Measurements from ENCODE around the gene MEI1.
"Not testable (repeated sequence)": the region's sequence is repeated elsewhere in the genome, so short reads cannot be mapped to it uniquely, and the experiment has no call there.

MEI1 gene, protein sequence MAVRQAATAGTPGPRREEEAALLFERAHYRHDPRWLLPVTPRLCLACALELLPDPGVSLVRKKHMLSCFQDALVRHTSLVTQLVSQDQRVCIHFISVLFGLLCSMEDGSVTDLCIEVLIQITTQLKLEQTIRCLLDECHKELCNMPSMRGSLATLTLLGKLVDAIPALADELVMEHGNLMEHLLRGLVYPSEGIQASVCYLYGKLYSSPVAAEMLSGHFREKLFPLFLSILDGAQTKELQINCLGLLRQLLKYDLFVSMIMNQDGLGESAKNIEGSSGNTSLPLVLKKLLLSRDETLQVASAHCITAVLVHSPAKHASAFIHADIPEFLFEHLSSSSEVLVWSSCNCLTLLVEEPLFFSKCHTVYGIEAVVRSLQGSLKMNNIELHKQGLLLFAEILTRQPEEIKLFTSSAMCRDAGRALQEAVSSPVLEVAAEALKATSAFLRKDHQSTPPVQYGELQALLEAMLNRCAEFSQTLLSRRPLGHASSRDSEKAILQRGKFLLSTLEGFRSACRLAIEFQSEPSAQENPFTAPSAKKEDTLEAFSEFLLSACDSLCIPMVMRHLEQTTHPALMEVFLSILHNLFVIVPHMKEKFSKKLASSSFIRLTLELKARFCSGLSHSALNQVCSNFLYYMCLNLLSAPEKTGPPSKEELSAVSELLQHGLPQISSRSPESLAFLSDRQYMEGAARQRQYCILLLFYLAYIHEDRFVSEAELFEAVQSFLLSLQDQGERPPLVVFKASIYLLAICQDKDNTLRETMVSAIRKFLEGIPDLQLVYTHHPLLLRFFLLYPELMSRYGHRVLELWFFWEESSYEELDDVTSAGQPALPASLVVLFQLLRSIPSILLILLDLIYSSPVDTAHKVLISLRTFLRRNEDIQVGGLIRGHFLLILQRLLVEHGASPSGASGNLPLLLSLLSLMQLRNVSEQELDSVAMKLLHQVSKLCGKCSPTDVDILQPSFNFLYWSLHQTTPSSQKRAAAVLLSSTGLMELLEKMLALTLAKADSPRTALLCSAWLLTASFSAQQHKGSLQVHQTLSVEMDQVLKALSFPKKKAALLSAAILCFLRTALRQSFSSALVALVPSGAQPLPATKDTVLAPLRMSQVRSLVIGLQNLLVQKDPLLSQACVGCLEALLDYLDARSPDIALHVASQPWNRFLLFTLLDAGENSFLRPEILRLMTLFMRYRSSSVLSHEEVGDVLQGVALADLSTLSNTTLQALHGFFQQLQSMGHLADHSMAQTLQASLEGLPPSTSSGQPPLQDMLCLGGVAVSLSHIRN

DNA sequence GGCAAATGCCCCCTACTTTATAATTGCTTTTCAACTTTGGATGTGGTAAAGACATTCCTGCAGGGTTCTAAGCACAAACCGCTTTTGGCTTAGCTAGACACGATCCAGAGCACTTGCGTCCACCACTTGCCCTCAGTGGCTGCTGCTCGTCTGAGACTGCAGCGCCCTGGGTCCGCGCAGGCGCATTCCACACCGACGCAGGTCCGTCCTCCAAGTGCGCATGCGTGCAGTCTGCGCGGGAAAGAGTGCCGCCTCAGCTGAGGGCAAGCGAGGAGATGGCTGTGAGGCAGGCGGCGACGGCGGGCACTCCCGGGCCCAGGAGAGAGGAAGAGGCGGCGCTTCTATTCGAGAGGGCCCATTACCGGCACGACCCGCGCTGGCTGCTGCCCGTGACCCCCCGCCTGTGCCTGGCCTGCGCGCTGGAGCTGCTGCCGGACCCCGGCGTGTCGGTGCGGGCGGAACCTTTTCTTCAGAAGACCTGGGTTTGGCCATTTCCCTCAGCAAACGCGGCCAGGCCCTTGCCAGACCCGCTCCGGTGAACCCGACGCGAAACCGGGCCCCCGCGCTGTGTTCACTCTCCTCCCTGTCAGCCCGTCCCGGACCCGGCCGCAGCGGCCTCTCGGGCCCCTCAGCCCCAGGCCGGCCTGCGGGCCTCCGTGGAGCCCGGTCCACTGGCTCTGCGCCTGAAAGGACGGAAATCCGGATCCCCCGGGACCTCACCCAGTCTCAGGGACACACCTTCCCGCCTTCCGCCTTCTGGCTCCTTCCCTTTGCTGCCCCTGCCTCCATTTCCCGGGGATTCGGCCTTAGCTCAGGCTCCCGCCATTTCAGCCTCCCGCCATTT lies at the start of gene MEI1:
Gene MEI1 (plus strand): TSS at position 240 of the 844 bp plus-strand sequence. CDS start 36 bp downstream, at position 276.
- DNase-seq (ENCODE audit: extremely low read depth in 1 of 2, low read depth in 1 of 2), result peak; percentile 78 to 83

DNA sequence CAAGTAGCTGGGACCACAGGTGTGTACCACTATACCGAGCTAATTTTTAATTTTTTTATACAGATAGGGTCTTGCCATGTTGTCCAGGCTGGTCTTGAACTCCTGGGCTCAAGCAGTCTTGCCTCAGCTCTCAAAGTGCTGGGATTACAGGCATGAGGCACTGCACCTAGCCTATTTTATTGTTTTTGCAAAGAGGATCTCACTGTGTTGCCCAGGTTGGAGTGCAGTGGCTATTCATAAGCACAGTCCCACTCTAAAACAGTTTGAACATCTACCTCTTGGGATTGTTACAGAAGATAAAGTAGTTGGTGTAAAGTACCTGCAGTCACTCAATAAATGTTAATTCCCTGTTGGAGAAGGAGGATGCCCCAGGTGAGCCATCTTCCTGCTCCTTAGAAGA lies 49.1 kb upstream of the MEI1 start:
- DNase-seq (ENCODE audit: extremely low read depth in 1 of 2, low read depth in 1 of 2), result no peak

DNA sequence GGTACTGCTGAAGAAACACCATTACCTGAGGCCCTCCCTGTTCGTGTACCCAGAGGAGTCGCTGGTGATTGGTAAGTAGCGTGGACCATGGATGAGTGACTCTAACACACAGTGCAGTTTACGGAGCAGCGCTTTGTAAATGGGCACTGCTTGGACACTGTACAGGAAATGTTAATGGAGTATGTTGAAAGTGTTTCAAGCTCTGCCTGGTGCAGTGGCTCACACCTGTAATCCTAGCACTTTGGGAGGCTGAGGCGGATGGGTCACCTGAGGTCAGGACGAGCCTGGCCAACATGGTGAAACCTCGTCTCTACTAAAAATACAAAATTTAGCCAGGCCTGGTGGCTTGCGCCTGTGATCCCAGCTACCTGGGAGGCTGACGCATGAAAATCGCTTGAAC lies 48.5 kb upstream of the MEI1 start:
- no peak for DNase-seq (ENCODE audit: extremely low read depth in 1 of 2, low read depth in 1 of 2)

DNA sequence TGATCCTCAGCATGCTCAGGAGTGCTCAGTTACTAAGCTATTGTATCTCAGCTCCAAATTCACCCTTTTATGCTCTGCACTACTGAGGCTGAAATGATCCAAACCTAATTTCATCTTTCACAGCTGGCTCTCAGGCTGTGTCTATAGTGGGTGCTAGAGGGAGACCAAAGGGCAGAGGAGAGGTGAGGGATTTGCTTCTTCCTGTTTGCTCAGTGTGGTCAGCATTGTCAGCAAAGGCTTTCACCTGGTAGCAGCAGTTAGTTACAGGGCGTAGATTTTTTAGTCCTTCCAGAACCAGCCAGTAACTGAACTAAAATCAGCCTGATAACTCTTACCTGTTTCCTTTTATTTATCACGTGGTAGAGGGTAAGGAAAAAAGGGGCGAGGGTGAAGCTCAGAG lies 45.0 kb upstream of the MEI1 start:
- no peak for DNase-seq (ENCODE audit: extremely low read depth in 1 of 2, low read depth in 1 of 2)

DNA sequence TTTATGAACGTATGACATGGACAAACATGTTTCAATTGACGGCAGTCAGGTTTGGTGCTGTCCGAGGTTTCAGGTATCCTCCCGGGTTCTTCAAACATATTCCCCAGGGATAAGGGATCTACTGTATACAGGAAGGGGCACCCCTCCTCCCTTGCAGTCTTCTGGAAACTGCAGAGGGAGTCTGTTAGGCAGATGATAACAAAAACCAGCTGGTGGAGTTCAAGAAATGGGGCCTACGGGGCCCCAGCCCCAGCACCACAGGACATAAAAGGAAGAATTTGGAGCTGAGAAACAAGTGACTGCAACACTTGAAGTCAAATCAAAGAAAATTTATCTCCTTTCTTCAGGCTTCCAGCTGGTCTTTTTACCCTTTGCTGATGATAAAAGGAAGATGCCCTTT lies 42.7 kb upstream of the MEI1 start:
- no peak for DNase-seq (ENCODE audit: extremely low read depth in 1 of 2, low read depth in 1 of 2)

DNA sequence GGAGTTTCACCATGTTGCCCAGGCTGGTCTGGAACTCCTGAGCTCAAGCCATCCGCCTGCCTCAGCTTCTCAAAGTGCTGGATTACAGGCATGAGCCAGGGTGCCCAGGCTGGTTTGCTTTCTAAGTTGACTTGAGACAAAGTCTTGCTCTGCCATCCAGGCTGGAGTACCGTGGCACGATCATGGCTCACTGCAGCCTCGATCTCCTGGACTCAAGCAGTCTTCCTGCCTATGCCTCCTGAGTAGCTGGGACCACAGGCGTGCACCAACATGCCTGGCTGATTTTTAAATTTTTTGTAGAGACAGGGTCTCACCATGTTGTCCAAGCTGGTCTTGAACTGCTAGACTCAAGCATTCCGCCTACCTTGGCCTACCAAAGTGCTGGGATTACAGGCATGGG lies 41.6 kb upstream of the MEI1 start:
- no peak for DNase-seq (ENCODE audit: extremely low read depth in 1 of 2, low read depth in 1 of 2)

DNA sequence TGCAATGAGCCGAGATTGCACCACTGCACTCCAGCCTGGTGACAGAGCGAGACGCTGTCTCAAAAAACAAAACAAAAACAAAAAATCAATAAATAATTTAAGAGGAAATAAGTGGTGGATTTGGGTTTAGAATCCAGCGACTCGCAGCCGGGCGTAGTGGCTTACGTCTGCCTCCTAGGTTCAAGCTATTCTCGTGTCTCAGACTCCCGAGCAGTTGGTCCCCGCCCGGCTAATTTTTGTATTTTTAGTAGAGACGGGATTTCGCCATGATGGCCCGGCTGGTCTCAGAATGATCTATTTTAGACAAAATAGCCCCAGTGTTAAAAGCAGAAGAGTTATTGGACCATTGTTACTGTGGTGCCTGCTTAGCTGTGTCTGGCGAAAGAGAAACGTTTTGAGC lies 40.4 kb upstream of the MEI1 start:
- DNase-seq (ENCODE audit: extremely low read depth in 1 of 2, low read depth in 1 of 2), result no peak

DNA sequence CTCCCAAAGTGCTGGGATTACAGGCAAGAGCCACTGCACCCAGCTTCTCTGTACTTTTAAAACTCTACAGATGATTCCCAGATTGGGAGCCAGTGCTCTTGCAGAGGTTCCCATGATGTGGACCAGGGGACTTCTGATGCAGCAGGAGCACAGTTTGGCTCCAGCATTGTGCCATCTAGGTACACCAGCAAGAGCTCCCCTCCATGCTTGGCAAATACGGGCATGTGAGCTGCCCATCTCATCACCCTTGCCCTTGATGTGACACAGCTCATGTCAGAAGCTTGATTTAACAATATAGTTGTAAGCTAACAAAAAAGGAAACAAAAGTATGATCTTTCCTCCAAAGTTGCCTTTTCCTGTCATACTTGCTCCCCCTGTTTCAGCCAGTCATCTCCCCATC lies 39.4 kb upstream of the MEI1 start:
- DNase-seq (ENCODE audit: extremely low read depth in 1 of 2, low read depth in 1 of 2), result no peak

DNA sequence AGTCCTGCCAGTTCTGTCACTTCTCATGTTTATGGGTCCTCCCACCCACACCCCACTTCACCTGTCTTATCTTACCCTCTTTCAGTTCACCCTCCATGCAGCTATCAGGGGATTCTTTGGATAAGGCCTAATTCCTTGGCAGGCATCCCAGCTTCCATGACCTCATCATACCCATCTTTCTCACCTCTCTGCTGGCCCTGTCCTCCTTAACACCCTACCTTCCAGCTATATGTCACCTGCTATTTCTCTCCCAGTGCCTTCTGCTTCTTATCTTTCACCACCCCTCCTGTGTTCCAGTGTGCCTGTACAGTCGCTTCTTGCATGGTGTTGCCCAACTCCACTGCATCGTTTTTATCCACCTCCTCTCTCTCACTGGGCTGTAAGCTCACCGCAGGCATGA lies 38.9 kb upstream of the MEI1 start:
- DNase-seq (ENCODE audit: extremely low read depth in 1 of 2, low read depth in 1 of 2), result no peak

DNA sequence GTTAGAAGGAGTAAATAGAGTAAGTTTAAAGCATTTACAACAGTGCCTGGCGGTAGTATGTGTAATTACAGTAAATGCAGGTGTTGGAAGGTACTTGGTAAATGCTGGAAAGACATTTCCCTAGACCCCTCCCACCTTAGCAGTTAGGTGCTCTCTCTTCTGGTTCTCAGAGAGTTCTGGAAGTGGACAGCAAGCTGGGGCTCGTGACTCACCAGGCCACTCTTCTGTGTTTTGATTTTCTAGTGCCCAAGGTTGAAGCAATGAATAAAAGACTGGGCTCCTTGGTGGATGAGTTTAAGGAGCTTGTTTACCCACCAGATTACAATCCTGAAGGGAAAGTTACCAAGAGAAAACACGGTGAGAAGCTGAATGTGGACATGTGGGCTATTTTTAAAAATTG lies 38.2 kb upstream of the MEI1 start:
- DNase-seq (ENCODE audit: extremely low read depth in 1 of 2, low read depth in 1 of 2), result no peak

DNA sequence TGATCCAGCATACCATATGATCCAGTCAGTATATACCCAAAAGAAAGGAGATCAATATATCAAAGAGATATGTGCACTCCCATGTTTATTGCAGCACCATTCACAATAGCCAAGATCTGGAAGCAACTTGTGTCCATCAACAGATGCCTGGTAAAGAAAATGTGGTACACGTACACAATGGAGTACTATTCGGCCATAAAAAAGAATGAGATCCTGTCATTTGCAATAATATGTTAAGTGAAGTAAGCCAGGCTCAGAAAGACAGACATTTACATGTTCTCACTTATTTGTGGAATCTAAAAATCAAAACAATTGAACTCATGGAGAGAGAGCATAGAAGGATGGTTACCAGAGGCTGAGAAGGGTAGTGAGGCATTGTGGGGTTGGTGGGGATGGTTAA lies 37.6 kb upstream of the MEI1 start:
- DNase-seq (ENCODE audit: extremely low read depth in 1 of 2, low read depth in 1 of 2), result no peak

DNA sequence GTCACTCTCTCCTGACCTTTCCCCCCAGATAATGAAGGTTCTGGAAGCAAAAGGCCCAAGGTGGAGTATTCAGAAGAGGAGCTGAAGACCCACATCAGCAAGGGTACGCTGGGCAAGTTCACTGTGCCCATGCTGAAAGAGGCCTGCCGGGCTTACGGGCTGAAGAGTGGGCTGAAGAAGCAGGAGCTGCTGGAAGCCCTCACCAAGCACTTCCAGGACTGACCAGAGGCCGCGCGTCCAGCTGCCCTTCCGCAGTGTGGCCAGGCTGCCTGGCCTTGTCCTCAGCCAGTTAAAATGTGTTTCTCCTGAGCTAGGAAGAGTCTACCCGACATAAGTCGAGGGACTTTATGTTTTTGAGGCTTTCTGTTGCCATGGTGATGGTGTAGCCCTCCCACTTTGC lies 35.7 kb upstream of the MEI1 start:
- not testable (repeated sequence) for DNase-seq (ENCODE audit: extremely low read depth in 1 of 2, low read depth in 1 of 2)

DNA sequence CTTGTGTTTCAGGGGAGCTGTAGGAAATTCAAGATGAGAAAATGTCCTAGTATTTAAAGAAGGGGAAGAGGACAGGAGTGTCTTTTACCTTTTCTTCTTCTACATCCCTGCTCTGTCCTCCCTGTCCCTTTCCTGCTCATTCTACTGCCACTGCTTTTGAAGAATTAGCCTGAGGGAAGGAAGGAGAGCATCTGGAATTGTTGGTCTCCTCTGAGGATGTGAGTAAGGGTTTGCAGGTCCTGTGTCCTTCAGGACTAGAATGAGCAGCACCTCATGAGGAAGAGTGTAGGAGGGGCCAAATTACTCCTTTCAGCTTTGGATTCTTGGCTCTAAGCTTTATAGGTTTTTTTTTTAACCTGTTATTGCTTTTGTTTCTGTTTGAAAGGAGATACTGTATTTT lies 34.8 kb upstream of the MEI1 start:
- DNase-seq (ENCODE audit: extremely low read depth in 1 of 2, low read depth in 1 of 2), result no peak

DNA sequence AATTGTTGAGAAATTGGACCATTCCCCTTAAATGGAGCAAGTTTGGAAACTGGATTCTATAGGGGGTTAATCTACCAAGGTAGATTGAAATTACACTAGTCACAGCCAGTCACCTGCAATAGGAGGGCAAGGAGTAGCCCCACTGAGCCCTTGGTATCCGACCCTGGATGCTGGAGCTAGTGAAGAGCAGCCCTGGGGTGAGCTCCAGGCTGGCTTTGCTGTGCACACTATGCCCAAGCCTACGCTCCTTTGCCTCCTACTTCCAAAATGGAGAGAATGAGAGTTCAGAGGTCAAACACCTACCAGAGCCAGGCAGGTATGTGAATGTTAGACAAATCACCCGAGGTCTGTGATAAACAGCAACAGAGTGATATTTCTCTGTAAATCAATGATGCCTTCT lies 34.4 kb upstream of the MEI1 start:
- no peak for DNase-seq (ENCODE audit: extremely low read depth in 1 of 2, low read depth in 1 of 2)

DNA sequence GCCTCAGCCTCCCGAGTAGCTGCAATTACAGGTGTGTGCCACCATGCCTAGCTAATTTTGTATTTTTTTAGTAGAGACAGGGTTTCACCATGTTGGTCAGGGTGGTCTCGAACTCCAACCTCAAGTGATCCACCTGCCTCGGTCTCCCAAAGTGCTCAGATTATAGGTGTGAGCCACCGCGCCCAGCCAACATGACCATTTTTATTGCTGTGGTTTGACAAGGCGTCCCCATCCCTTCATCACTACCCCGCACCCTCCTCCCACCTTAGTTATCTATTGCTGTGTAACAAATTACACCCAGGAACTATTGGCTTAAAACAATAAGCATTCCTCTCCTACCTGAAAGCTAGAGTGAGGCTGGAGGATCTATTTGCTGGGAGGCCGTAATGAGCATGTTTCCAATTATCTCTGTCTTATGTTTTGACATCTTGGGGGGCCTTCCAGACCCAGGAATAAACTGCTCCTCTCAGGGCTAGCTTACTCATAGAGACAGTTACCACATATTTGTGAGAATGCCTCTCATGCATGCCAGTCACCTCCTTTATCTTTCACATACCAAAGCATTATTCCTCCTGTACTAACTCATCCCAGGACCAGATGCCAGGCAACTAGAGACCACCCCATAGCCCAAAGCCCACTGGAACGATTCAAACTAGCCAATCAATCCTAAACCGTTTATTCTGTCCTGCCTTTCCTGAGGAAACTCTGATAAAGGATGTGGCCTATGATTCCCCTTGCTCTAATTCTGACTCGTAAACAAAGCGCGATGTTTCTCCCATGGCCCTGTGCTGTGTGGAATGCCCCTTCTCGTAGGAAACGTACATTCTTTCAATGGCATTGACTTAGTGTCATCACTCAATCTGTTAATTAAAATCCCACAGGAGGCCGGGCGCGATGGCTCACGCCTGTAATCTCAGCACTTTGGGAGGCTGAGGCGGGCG lies 30.1 kb upstream of the MEI1 start:
- DNase-seq (ENCODE audit: extremely low read depth in 1 of 2, low read depth in 1 of 2), result no peak

DNA sequence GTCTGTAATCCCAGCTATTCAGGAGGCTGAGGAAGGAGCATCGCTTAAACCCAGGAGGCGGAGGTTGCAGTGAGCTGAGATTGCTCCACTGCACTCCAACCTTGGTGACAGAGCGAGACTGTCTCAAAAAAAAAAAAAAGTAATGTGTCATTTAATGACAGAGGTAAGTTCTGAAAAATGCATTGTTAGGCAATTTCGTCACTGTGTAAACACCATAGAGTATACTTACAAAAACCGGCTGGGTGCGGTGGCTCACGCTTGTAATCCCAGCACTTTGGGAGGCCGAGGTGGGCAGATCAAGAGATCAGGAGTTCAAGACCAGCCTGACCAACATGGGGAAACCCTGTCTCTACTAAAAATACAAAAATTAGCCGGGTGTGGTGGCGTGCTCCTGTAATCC lies 27.2 kb upstream of the MEI1 start:
- not testable (repeated sequence) for DNase-seq (ENCODE audit: extremely low read depth in 1 of 2, low read depth in 1 of 2)

DNA sequence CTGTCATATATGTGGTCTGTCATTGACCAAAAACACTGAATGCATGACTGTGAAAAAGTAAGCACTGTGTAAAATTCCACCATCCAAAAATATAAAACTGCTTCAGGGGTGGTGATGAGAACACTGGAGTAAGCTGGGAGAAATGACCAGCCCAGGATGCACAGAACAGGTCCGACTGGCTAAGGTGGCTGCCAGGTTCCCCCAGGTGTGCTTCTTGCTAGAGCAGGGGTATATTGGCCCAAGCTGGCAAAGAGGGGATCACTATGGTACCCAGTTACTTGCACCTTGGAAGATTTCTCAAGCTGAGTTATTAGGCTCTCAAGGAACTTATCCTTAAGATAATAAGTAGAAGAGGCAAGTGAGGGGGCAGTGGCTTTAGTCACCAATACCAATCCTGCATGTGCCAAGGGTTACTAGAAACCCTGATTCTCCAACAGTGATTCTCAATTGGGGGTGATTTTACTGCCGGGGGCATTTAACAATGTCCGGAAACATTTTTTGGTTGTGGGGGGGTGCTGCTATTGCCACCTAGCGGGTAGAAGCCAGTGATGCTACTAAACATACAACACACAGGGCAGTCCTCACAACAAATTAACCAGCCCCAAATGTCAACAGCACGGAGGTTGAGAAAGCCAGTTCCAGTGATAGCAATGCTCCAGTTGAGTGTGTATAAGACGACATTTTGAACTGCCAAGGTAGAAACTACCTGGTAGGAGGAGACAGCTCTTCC lies 26.4 kb upstream of the MEI1 start:
- DNase-seq (ENCODE audit: extremely low read depth in 1 of 2, low read depth in 1 of 2), result no peak

DNA sequence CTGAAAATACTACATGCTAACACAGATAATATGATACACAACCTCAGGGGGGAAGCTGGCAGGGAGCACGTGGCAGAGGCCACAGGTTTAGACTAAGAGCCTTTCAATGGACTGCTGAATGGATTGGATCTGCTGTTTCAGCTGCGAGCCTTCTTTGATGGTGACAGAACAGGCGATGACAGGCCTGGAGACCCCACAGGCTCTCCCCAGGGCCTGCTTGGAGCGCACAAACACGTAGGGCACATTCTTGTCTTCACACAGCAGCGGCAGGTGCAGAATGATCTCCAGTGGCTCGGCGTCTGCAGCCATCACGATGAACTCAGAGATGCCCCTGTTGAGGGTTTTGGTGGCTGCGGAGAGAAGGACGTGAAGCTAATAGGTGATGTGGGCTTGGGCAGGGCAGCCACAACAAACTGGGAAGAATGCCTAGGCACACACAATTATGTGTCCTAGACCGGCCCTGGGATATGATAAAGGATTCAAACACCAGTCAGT lies 24.4 kb upstream of the MEI1 start:
- DNase-seq (ENCODE audit: extremely low read depth in 1 of 2, low read depth in 1 of 2), result no peak
